ENCODE measurements around the gene HAO1.

Gene HAO1

GRCh38 chr20:7903429-7903828, 36.8 kb downstream of the HAO1 start:
- Histone ChIP-seq H3K4me3 (ENCODE audit: low read depth, low read length) (no peak overlapping the region), H3K36me3 (replicated peaks) (no peaks in the 10 kb centered on the region), H3K27me3 (replicated peaks) (no peaks in the 10 kb centered on the region), H3K27ac (no peak overlapping the region)
- DNase-seq: no peak
- TF ChIP-seq, protein P1, sequence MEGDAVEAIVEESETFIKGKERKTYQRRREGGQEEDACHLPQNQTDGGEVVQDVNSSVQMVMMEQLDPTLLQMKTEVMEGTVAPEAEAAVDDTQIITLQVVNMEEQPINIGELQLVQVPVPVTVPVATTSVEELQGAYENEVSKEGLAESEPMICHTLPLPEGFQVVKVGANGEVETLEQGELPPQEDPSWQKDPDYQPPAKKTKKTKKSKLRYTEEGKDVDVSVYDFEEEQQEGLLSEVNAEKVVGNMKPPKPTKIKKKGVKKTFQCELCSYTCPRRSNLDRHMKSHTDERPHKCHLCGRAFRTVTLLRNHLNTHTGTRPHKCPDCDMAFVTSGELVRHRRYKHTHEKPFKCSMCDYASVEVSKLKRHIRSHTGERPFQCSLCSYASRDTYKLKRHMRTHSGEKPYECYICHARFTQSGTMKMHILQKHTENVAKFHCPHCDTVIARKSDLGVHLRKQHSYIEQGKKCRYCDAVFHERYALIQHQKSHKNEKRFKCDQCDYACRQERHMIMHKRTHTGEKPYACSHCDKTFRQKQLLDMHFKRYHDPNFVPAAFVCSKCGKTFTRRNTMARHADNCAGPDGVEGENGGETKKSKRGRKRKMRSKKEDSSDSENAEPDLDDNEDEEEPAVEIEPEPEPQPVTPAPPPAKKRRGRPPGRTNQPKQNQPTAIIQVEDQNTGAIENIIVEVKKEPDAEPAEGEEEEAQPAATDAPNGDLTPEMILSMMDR (IDR thresholded peaks at IDR 0.05; ENCODE audit: low read depth, low read length, missing control alignments): no peak
- in situ Hi-C loops (cut with HindIII; ENCODE audit: low pct_ligation_motif_present, low sequenced_read_pairs): no loop called here

DNA sequence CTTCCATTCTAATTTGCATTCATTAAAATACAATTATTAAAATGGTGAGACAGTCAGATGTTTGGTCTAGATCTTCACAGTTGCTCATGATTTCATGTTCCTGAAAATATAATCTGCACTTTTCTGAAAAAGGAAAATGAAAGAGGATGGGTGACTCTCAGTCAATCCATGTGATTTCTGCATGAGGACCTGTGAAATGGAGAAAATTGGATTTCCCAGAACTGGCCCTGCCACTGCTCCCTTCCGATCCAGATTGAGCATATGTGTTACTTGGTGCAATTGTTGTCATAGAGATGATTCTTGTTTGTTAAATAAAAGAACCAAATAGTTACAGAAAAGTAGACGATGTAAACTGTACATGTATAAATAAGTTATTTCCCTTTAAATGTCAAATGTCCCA, 37.4 kb downstream of the HAO1 start:
- Histone ChIP-seq H3K36me3 (replicated peaks) (no peaks in the 10 kb centered on the region), H3K4me3 (ENCODE audit: low read depth, low read length) (no peak overlapping the region), H3K27ac (no peak overlapping the region), H3K27me3 (replicated peaks) (no peaks in the 10 kb centered on the region)
- in situ Hi-C loops (cut with HindIII; ENCODE audit: low pct_ligation_motif_present, low sequenced_read_pairs): no loop called here
- no peak for DNase-seq
- TF ChIP-seq, protein P1 (IDR thresholded peaks at IDR 0.05; ENCODE audit: low read depth, low read length, missing control alignments): no peak

GRCh38 chr20:7897781-7898364, 42.4 kb downstream of the HAO1 start:
- no peaks in the 10 kb centered on the region for H3K27me3 ChIP-seq (replicated peaks)
- TF ChIP-seq, protein P1 (IDR thresholded peaks at IDR 0.05; ENCODE audit: low read depth, low read length, missing control alignments): no peak
- DNase-seq: no peak
- no peaks in the 10 kb centered on the region for H3K36me3 ChIP-seq (replicated peaks)
- in situ Hi-C loops (cut with HindIII; ENCODE audit: low pct_ligation_motif_present, low sequenced_read_pairs): no loop called here
- no peak overlapping the region for H3K27ac ChIP-seq
- H3K4me3 ChIP-seq (ENCODE audit: low read depth, low read length): no peak overlapping the region

- in situ Hi-C loops (cut with HindIII; ENCODE audit: low pct_ligation_motif_present, low sequenced_read_pairs): no loop called here
- H3K4me3 ChIP-seq (ENCODE audit: low read depth, low read length): no peak overlapping the region
- TF ChIP-seq, protein P1 (IDR thresholded peaks at IDR 0.05; ENCODE audit: low read depth, low read length, missing control alignments): no peak
- no peak for DNase-seq
- H3K27me3 ChIP-seq (replicated peaks): no peaks in the 10 kb centered on the region
- no peak overlapping the region for H3K27ac ChIP-seq
- H3K36me3 ChIP-seq (replicated peaks): no peaks in the 10 kb centered on the region
Measured at GRCh38 chr20:7893014-7893730, 47.1 kb downstream of the HAO1 start.

GRCh38 chr20:7891705-7892104, 48.6 kb downstream of the HAO1 start:
- in situ Hi-C loops (cut with HindIII; ENCODE audit: low pct_ligation_motif_present, low sequenced_read_pairs): no loop called here
- TF ChIP-seq, protein P1 (IDR thresholded peaks at IDR 0.05; ENCODE audit: low read depth, low read length, missing control alignments): no peak

More at GRCh38 chr20:7891705-7892104, 48.6 kb downstream of the HAO1 start:
- no peak for DNase-seq
- Histone ChIP-seq H3K36me3 (replicated peaks) (no peaks in the 10 kb centered on the region), H3K27me3 (replicated peaks) (no peaks in the 10 kb centered on the region), H3K27ac (no peak overlapping the region), H3K4me3 (ENCODE audit: low read depth, low read length) (no peak overlapping the region)
